SK-N-MC (cell line): ENCODE data around the gene GOPC.

ENCODE experiments used
- DNase-seq: peaks from one replicate; pipeline ENCODE4 v3.0.0-alpha.2; 2011; ENCODE audit warnings: low read depth, low spot score
- H3K27ac ChIP-seq: fragments of 200-600 bp; sonication (generic); 2 replicates; pipeline ENCODE4 v1.5.1; 2016; ENCODE audit warnings: mixed run types
- H3K36me3 ChIP-seq: fragments of 200-600 bp; sonication (generic); 2 replicates; pipeline ENCODE4 v1.6.1; 2017; ENCODE audit warnings: antibody characterized with exemption, low read length, mixed read lengths; ENCODE audit not compliant: insufficient read depth
- H3K4me3 ChIP-seq: fragments of 200-600 bp; sonication (generic); 2 replicates; pipeline ENCODE4 v1.5.1; 2016
- H3K9ac ChIP-seq: fragments of 200-600 bp; sonication (generic); 2 replicates; pipeline ENCODE4 v1.8.0; 2017; ENCODE audit warnings: mixed run types, mixed read lengths; ENCODE audit not compliant: insufficient read length
- H3K9me3 ChIP-seq: fragments of 200-600 bp; sonication (generic); 2 replicates; pipeline ENCODE4 v1.6.1; 2017; ENCODE audit warnings: low read depth, mild to moderate bottlenecking, antibody characterized with exemption, low read length, moderate library complexity, mixed read lengths
- EZH2 ChIP-seq: fragments of 200-600 bp; sonication (generic); IDR thresholded peaks from one replicate; pipeline ENCODE4 v1.6.1; 2017; ENCODE audit warnings: antibody characterized with exemption
- FOXP2 ChIP-seq: optimal IDR thresholded peaks from 2 replicates; pipeline ENCODE3; 2011; ENCODE audit warnings: mild to moderate bottlenecking, moderate library complexity; ENCODE audit not compliant: insufficient read depth; ENCODE audit errors: extremely low read length, control extremely low read depth
- POLR2AphosphoS5 ChIP-seq: IDR thresholded peaks from 2 replicates; pipeline ENCODE4 v1.6.1; 2012; ENCODE audit warnings: mild to moderate bottlenecking, low read depth, low read length, borderline replicate concordance

Gene GOPC

GRCh38 chr6:117559299-117559698 is 43.0 kb downstream of the GOPC start:
- Histone ChIP-seq H3K9ac (no peak overlapping the region), H3K27ac (no peak overlapping the region), H3K36me3 (peaks cover 20% of the 10 kb centered on the region), H3K9me3 (no peaks in the 10 kb centered on the region), H3K4me3 (no peak overlapping the region)
- TF ChIP-seq FOXP2 (no peak), POLR2AphosphoS5 (no peak), EZH2 (no peak)
- DNase-seq, result no peak

- TF ChIP-seq POLR2AphosphoS5 (no peak; the same call in 1 of the 2 replicates), FOXP2 (no peak), EZH2 (no peak)
- no peak for DNase-seq
- H3K9ac ChIP-seq, result no peak overlapping the region
- H3K9me3 ChIP-seq, result no peaks in the 10 kb centered on the region
- no peak overlapping the region for H3K27ac ChIP-seq
- no peak overlapping the region for H3K4me3 ChIP-seq
- H3K36me3 ChIP-seq, result peaks cover 20% of the 10 kb centered on the region
These were observed 43.5 kb downstream of the GOPC start for GRCh38 chr6:117558818-117559217.

- Histone ChIP-seq H3K9ac (no peak overlapping the region), H3K27ac (no peak overlapping the region), H3K4me3 (no peak overlapping the region), H3K9me3 (no peaks in the 10 kb centered on the region), H3K36me3 (peaks cover 16% of the 10 kb centered on the region)
- DNase-seq, result no peak
- TF ChIP-seq POLR2AphosphoS5 (0 out of 2 replicates have a peak, but pooled peaks have one; percentile 16), FOXP2 (no peak)
These were observed 44.4 kb downstream of the GOPC start for GRCh38 chr6:117557951-117558350.

- TF ChIP-seq POLR2AphosphoS5 (no peak), EZH2 (no peak), FOXP2 (no peak)
- DNase-seq, result peak; percentile 20
- Histone ChIP-seq H3K27ac (no peak overlapping the region), H3K9ac (no peak overlapping the region), H3K9me3 (no peaks in the 10 kb centered on the region), H3K36me3 (peaks cover 8% of the 10 kb centered on the region), H3K4me3 (no peak overlapping the region)
These were observed 46.3 kb downstream of the GOPC start for GRCh38 chr6:117555882-117556498.

GRCh38 chr6:117555262-117555849 is 47.0 kb downstream of the GOPC start:
- no peak overlapping the region for H3K4me3 ChIP-seq
- TF ChIP-seq FOXP2, result no peak
- TF ChIP-seq EZH2, result no peak
- no peak for TF ChIP-seq POLR2AphosphoS5
- peaks cover 8% of the 10 kb centered on the region for H3K36me3 ChIP-seq
- no peak for DNase-seq
- H3K9me3 ChIP-seq, result no peaks in the 10 kb centered on the region
- no peak overlapping the region for H3K27ac ChIP-seq
- no peak overlapping the region for H3K9ac ChIP-seq

- H3K4me3 ChIP-seq, result no peak overlapping the region
- no peak overlapping the region for H3K27ac ChIP-seq
- no peak for TF ChIP-seq POLR2AphosphoS5
- TF ChIP-seq FOXP2, result no peak
- TF ChIP-seq EZH2, result no peak
- H3K36me3 ChIP-seq, result no peaks in the 10 kb centered on the region
- no peaks in the 10 kb centered on the region for H3K9me3 ChIP-seq
- no peak overlapping the region for H3K9ac ChIP-seq
- no peak for DNase-seq
These were observed 49.2 kb downstream of the GOPC start for GRCh38 chr6:117553142-117553541.

GRCh38 chr6:117552618-117553017 is 49.7 kb downstream of the GOPC start:
- no peak for TF ChIP-seq POLR2AphosphoS5
- no peak overlapping the region for H3K4me3 ChIP-seq
- H3K9ac ChIP-seq, result no peak overlapping the region
- H3K27ac ChIP-seq, result no peak overlapping the region
- H3K9me3 ChIP-seq, result no peaks in the 10 kb centered on the region
- H3K36me3 ChIP-seq, result no peaks in the 10 kb centered on the region
- DNase-seq, result no peak

- no peak for DNase-seq
- Histone ChIP-seq H3K4me3 (no peak overlapping the region), H3K27ac (no peak overlapping the region), H3K36me3 (no peaks in the 10 kb centered on the region), H3K9me3 (no peaks in the 10 kb centered on the region), H3K9ac (no peak overlapping the region)
- TF ChIP-seq FOXP2 (no peak), POLR2AphosphoS5 (no peak), EZH2 (no peak)
These were observed 51.6 kb downstream of the GOPC start for GRCh38 chr6:117550618-117551242.
